ENCODE measurements around the gene CGA.

CGA gene

GRCh38 chr6:87110636-87111035 lies 15.7 kb upstream of the CGA start:
- no peak for DNase-seq (ENCODE audit: low read depth, low spot score)
- Histone ChIP-seq H3K4me1 (ENCODE audit: control insufficient read depth, insufficient read depth, low read length) (peaks cover 2% of the 10 kb centered on the region), H3K27ac (ENCODE audit: low read length) (no peak overlapping the region), H3K4me3 (ENCODE audit: low read length) (no peak overlapping the region), H3K36me3 (ENCODE audit: control insufficient read depth, insufficient read depth, low read length) (no peaks in the 10 kb centered on the region), H3K27me3 (ENCODE audit: control insufficient read depth, insufficient read depth, low read length) (no peaks in the 10 kb centered on the region), H3K9me3 (ENCODE audit: control insufficient read depth, insufficient read depth, low read length) (no peaks in the 10 kb centered on the region)
- WGBS (ENCODE audit: insufficient coverage, insufficient read length), result no CpG with 5 or more reads among the region's 1 CpG

DNA sequence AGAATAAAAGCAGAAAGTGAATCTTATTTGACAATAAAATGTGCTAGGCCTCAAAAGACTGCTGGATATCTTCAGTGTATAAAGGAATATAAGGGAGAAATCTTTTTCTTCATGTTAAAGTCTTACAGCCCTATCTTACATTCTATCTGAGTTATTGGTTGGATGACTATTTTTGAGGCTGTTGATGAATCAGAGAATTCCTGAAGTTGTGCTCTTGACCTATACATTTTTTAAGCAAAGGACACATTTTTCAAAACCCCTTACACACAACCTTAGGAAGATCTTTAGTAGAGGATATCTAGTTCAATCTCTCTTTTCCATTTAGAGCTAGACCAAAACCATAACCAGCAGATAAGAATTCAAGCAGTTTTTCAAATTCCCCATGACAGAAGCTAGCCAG lies 10.9 kb upstream of the CGA start:
- Histone ChIP-seq H3K36me3 (ENCODE audit: control insufficient read depth, insufficient read depth, low read length) (no peaks in the 10 kb centered on the region), H3K27ac (ENCODE audit: low read length) (no peak overlapping the region), H3K9me3 (ENCODE audit: control insufficient read depth, insufficient read depth, low read length) (no peaks in the 10 kb centered on the region), H3K4me1 (ENCODE audit: control insufficient read depth, insufficient read depth, low read length) (no peaks in the 10 kb centered on the region), H3K27me3 (ENCODE audit: control insufficient read depth, insufficient read depth, low read length) (no peaks in the 10 kb centered on the region), H3K4me3 (ENCODE audit: low read length) (no peak overlapping the region)
- DNase-seq (ENCODE audit: low read depth, low spot score), result no peak

DNA sequence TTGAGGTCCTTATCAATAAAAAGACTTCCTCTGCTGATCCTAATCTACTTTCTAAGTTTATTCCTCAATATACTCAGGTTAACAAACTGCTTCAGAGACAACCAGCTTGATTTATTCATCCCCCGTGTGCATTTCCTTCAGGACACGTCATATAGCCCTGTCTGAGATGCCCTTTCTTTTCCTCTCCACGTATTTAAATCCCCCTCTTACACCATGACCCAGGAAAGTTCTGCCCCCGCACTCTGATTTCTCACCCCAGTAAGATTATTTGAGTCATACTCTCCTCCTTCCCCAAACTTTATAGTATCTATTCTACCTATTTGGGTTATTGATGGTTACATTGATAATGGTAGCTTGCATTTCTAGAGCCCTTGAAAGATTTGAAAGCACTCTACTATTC lies 9.8 kb upstream of the CGA start:
- no CpG with 5 or more reads among the region's 4 CpGs for whole genome bisulfite sequencing (ENCODE audit: insufficient coverage, insufficient read length)
- no peak overlapping the region for H3K4me3 ChIP-seq (ENCODE audit: low read length)
- no peaks in the 10 kb centered on the region for H3K27me3 ChIP-seq (ENCODE audit: control insufficient read depth, insufficient read depth, low read length)
- no peaks in the 10 kb centered on the region for H3K36me3 ChIP-seq (ENCODE audit: control insufficient read depth, insufficient read depth, low read length)
- H3K9me3 ChIP-seq (ENCODE audit: control insufficient read depth, insufficient read depth, low read length), result no peaks in the 10 kb centered on the region
- H3K27ac ChIP-seq (ENCODE audit: low read length), result no peak overlapping the region
- H3K4me1 ChIP-seq (ENCODE audit: control insufficient read depth, insufficient read depth, low read length), result no peaks in the 10 kb centered on the region
- no peak for DNase-seq (ENCODE audit: low read depth, low spot score)

DNA sequence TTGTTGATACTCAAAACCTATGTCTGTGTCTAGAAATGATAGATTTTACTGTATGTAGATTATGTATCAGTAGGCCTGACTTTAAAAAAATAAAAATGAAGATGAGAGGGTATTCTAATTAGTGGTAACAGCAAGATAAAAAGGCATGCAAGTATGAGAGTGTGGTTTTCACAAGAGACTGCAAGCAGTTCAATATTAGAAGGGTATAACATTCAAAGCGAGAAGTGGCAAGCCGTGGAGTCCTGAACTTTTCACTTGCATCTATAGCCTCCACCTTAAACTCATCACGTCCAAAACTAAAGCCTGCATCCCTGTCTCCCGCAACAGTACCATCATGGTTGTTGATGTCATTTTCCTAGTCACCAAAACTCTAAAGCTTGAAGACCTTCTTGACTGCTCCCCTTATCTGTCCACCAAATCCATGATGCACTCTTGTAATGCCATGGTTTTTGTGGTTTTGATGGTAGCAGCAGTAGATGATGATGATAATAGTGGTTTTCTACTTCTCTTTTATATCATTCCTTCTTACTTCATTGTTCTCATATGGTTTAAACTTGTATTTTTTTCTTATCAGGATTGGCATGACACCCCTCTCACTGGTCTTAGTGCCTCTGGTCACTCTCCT lies 9.2 kb upstream of the CGA start:
- no peak overlapping the region for H3K4me3 ChIP-seq (ENCODE audit: low read length)
- DNase-seq (ENCODE audit: low read depth, low spot score), result no peak
- H3K9me3 ChIP-seq (ENCODE audit: control insufficient read depth, insufficient read depth, low read length), result no peaks in the 10 kb centered on the region
- H3K4me1 ChIP-seq (ENCODE audit: control insufficient read depth, insufficient read depth, low read length), result no peaks in the 10 kb centered on the region
- H3K36me3 ChIP-seq (ENCODE audit: control insufficient read depth, insufficient read depth, low read length), result no peaks in the 10 kb centered on the region
- H3K27ac ChIP-seq (ENCODE audit: low read length), result no peak overlapping the region
- H3K27me3 ChIP-seq (ENCODE audit: control insufficient read depth, insufficient read depth, low read length), result no peaks in the 10 kb centered on the region
- WGBS (ENCODE audit: insufficient coverage, insufficient read length), result no CpG with 5 or more reads among the region's 4 CpGs

DNA sequence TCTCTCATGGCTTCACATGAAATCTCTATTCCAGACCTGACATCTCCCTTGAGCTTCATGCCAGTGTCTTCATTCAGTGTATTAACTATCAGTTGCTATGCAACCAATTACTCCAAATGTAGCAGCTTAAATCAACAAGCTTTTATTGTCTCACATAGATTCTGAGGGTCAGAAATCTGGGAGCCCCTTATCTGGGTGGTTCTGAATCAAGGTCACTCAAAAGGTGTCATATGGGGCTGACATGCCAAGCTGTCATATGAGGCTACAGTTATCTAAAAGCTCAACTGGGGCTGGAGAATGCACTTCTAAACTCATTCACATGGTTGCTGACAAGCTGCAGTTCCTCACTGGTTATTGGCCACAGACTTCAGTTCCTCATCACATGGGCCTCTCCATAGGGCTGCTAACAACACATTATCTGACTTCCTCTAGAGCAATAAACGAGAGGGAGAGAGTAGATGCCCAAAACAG lies 7.3 kb upstream of the CGA start:
- no CpG with 5 or more reads among the region's 1 CpG for WGBS (ENCODE audit: insufficient coverage, insufficient read length)
- Histone ChIP-seq H3K4me3 (ENCODE audit: low read length) (no peak overlapping the region), H3K4me1 (ENCODE audit: control insufficient read depth, insufficient read depth, low read length) (no peaks in the 10 kb centered on the region), H3K9me3 (ENCODE audit: control insufficient read depth, insufficient read depth, low read length) (no peaks in the 10 kb centered on the region), H3K27me3 (ENCODE audit: control insufficient read depth, insufficient read depth, low read length) (no peaks in the 10 kb centered on the region), H3K36me3 (ENCODE audit: control insufficient read depth, insufficient read depth, low read length) (no peaks in the 10 kb centered on the region), H3K27ac (ENCODE audit: low read length) (no peak overlapping the region)
- no peak for DNase-seq (ENCODE audit: low read depth, low spot score)

DNA sequence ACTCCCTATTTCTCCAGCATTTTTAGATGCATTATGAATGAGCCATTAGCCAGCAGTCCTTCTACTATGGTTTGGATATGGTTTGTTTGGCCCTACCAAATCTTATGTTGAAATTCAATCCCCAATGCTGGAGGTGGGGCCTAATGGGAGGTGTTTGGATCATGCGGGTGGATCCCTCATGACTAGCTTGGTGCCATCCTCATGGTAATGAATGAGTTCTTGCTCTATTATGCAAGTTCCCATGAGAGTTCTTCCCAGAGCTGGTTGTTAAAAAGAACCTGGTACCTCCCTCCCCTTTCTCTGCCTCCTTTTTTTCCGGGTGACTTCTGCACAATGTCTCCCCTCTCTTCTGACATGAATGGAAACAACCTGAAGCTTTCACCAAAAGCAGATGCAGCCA lies 6.2 kb upstream of the CGA start:
- Histone ChIP-seq H3K4me3 (ENCODE audit: low read length) (no peak overlapping the region), H3K9me3 (ENCODE audit: control insufficient read depth, insufficient read depth, low read length) (no peaks in the 10 kb centered on the region), H3K27me3 (ENCODE audit: control insufficient read depth, insufficient read depth, low read length) (no peaks in the 10 kb centered on the region), H3K4me1 (ENCODE audit: control insufficient read depth, insufficient read depth, low read length) (no peaks in the 10 kb centered on the region), H3K36me3 (ENCODE audit: control insufficient read depth, insufficient read depth, low read length) (no peaks in the 10 kb centered on the region), H3K27ac (ENCODE audit: low read length) (no peak overlapping the region)
- no CpG with 5 or more reads among the region's 2 CpGs for WGBS (ENCODE audit: insufficient coverage, insufficient read length)
- no peak for DNase-seq (ENCODE audit: low read depth, low spot score)

GRCh38 chr6:87100216-87100615 lies 5.3 kb upstream of the CGA start:
- H3K27ac ChIP-seq (ENCODE audit: low read length), result no peak overlapping the region
- no CpG with 5 or more reads among the region's 3 CpGs for WGBS (ENCODE audit: insufficient coverage, insufficient read length)
- no peak overlapping the region for H3K4me3 ChIP-seq (ENCODE audit: low read length)
- no peaks in the 10 kb centered on the region for H3K27me3 ChIP-seq (ENCODE audit: control insufficient read depth, insufficient read depth, low read length)
- no peaks in the 10 kb centered on the region for H3K36me3 ChIP-seq (ENCODE audit: control insufficient read depth, insufficient read depth, low read length)
- DNase-seq (ENCODE audit: low read depth, low spot score), result no peak
- no peaks in the 10 kb centered on the region for H3K4me1 ChIP-seq (ENCODE audit: control insufficient read depth, insufficient read depth, low read length)
- H3K9me3 ChIP-seq (ENCODE audit: control insufficient read depth, insufficient read depth, low read length), result no peaks in the 10 kb centered on the region

GRCh38 chr6:87099472-87099871 lies 4.6 kb upstream of the CGA start:
- Histone ChIP-seq H3K36me3 (ENCODE audit: control insufficient read depth, insufficient read depth, low read length) (no peaks in the 10 kb centered on the region), H3K9me3 (ENCODE audit: control insufficient read depth, insufficient read depth, low read length) (no peaks in the 10 kb centered on the region), H3K4me1 (ENCODE audit: control insufficient read depth, insufficient read depth, low read length) (no peaks in the 10 kb centered on the region), H3K4me3 (ENCODE audit: low read length) (no peak overlapping the region), H3K27ac (ENCODE audit: low read length) (no peak overlapping the region), H3K27me3 (ENCODE audit: control insufficient read depth, insufficient read depth, low read length) (no peaks in the 10 kb centered on the region)
- no peak for DNase-seq (ENCODE audit: low read depth, low spot score)

- Histone ChIP-seq H3K27me3 (ENCODE audit: control insufficient read depth, insufficient read depth, low read length) (no peaks in the 10 kb centered on the region), H3K9me3 (ENCODE audit: control insufficient read depth, insufficient read depth, low read length) (no peaks in the 10 kb centered on the region), H3K36me3 (ENCODE audit: control insufficient read depth, insufficient read depth, low read length) (no peaks in the 10 kb centered on the region), H3K4me1 (ENCODE audit: control insufficient read depth, insufficient read depth, low read length) (no peaks in the 10 kb centered on the region), H3K27ac (ENCODE audit: low read length) (no peak overlapping the region), H3K4me3 (ENCODE audit: low read length) (no peak overlapping the region)
- no CpG with 5 or more reads among the region's 1 CpG for WGBS (ENCODE audit: insufficient coverage, insufficient read length)
- no peak for DNase-seq (ENCODE audit: low read depth, low spot score)
Observed at GRCh38 chr6:87094576-87094975, 330 bp downstream of the CGA start.

DNA sequence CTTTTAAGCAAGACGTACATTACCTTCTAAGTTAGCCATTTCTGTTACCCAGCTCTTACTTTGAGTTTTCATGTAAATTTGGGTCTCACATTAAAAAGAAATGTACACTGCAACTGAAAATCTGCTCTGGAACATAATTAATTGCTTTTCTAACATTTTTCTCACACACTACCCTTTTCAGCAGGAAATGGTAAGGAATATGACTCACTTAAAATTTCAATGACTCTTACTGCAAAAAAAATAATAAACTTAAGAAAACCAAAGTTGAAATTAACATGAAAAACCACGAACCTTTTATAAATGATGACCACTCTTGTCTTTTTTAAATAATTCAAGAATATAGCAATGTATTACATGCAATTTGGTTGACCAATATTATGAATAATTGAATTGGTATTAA lies 1.3 kb downstream of the CGA start:
- WGBS (ENCODE audit: insufficient coverage, insufficient read length), result no CpG with 5 or more reads among the region's 2 CpGs
- Histone ChIP-seq H3K27me3 (ENCODE audit: control insufficient read depth, insufficient read depth, low read length) (no peaks in the 10 kb centered on the region), H3K4me1 (ENCODE audit: control insufficient read depth, insufficient read depth, low read length) (no peaks in the 10 kb centered on the region), H3K36me3 (ENCODE audit: control insufficient read depth, insufficient read depth, low read length) (no peaks in the 10 kb centered on the region), H3K9me3 (ENCODE audit: control insufficient read depth, insufficient read depth, low read length) (no peaks in the 10 kb centered on the region), H3K4me3 (ENCODE audit: low read length) (no peak overlapping the region), H3K27ac (ENCODE audit: low read length) (no peak overlapping the region)
- no peak for DNase-seq (ENCODE audit: low read depth, low spot score)

- Histone ChIP-seq H3K36me3 (ENCODE audit: control insufficient read depth, insufficient read depth, low read length) (no peaks in the 10 kb centered on the region), H3K27me3 (ENCODE audit: control insufficient read depth, insufficient read depth, low read length) (no peaks in the 10 kb centered on the region), H3K27ac (ENCODE audit: low read length) (no peak overlapping the region), H3K4me3 (ENCODE audit: low read length) (no peak overlapping the region), H3K9me3 (ENCODE audit: control insufficient read depth, insufficient read depth, low read length) (no peaks in the 10 kb centered on the region), H3K4me1 (ENCODE audit: control insufficient read depth, insufficient read depth, low read length) (no peaks in the 10 kb centered on the region)
- DNase-seq (ENCODE audit: low read depth, low spot score), result no peak
Observed at GRCh38 chr6:87093199-87093598, 1.7 kb downstream of the CGA start.

All from iPS DF 6.9 (cell line).